Gastroesophageal sphincter (tissue), 4 donors: ENCODE data around the gene PPP4R4. TPM values are rescaled to one million over a fixed set of nuclear protein-coding genes. Genes with fewer than 3 reads are reported as not detected.

Source experiments
- ATAC-seq: fragments of 150-250 bp; one replicate; pipeline ENCODE4 v1.9.1; 2016; ENCODE audit warnings: mild to moderate bottlenecking, moderate library complexity
- H3K27ac ChIP-seq, 4 donors: fragments of 200-600 bp; sonication (generic) in 3 of 4; 1 replicate in 3 of 4; 2 replicates in 1 of 4; pipeline ENCODE4 v1.5.1; 2016 to 2019
- H3K27me3 ChIP-seq: fragments of 200-600 bp; sonication (generic); one replicate; pipeline ENCODE4 v1.5.1; 2019
- H3K36me3 ChIP-seq, 2 donors: fragments of 200-600 bp; sonication (generic); one replicate each; pipeline ENCODE4 v1.5.1; 2019; ENCODE audit warnings: control low read depth in 1 of 2
- H3K4me1 ChIP-seq, 3 donors: fragments of 200-600 bp; sonication (generic); 1 replicate in 2 of 3; 2 replicates in 1 of 3; pipeline ENCODE4 v1.5.1; 2016 to 2019; ENCODE audit warnings: control low read depth in 2 of 3
- H3K4me3 ChIP-seq, 2 donors: fragments of 200-600 bp; sonication (generic); one replicate each; pipeline ENCODE4 v1.5.1; 2019; ENCODE audit warnings: mild to moderate bottlenecking in 1 of 2, moderate library complexity in 1 of 2
- H3K9me3 ChIP-seq, 3 donors: fragments of 200-600 bp; sonication (generic); one replicate each; pipeline ENCODE4 v1.5.1; 2017 to 2019; ENCODE audit warnings: control low read depth in 2 of 3
- CTCF ChIP-seq, 4 experiments: fragments of 200-600 bp in 2 of 4; fragments of 450-650 bp in 2 of 4; sonication (generic) in 1 of 4; IDR thresholded peaks; one replicate each; pipeline ENCODE4 v1.5.1; 2017 to 2019; ENCODE audit warnings: antibody characterized with exemption in 4 of 4, mild to moderate bottlenecking in 2 of 4, moderate library complexity in 2 of 4
- EP300 ChIP-seq: sonication (generic); formaldehyde crosslinking; IDR thresholded peaks from one replicate; pipeline ENCODE4 v1.6.1; 2017; ENCODE audit warnings: antibody characterized with exemption, mild to moderate bottlenecking
- POLR2A ChIP-seq, 2 donors: fragments of 450-650 bp; IDR thresholded peaks; one replicate each; pipeline ENCODE4 v1.6.1; 2017; ENCODE audit warnings: antibody characterized with exemption in 2 of 2, mild to moderate bottlenecking in 2 of 2, moderate library complexity in 1 of 2
- POLR2AphosphoS5 ChIP-seq: sonication (generic); formaldehyde crosslinking; IDR thresholded peaks from one replicate; pipeline ENCODE4 v1.6.1; 2017; ENCODE audit warnings: antibody characterized with exemption
- WGBS, 2 donors: methylation state at CpG; one replicate each; pipeline ENCODE4 v1.1.5; 2018; ENCODE audit warnings: low coverage in 1 of 2; 5-methylcytosine and 5-hydroxymethylcytosine counted together
- total RNA-seq, 4 donors: library from RNA; depleted of rRNA; stranded (reverse); fragments of >200 nt; gene quantifications; one replicate each; pipeline ENCODE4 v1.1.0, GENCODE V29; 2016

The PPP4R4 gene
- total RNA-seq, 4 donors from 2014 or later = 0.12 to 6.5 (median 1.4) TPM

- 46 to 60% methylated on average over 2 of the region's 2 CpGs for WGBS, 2 donors
Measured at GRCh38 chr14:94278731-94279130, 104.6 kb downstream of the PPP4R4 start.

GRCh38 chr14:94282991-94283723 is 109.0 kb downstream of the PPP4R4 start:
- no peak for TF ChIP-seq POLR2A (IDR thresholded peaks at IDR 0.05)
- no peak for TF ChIP-seq CTCF (IDR thresholded peaks at IDR 0.05)
- TF ChIP-seq EP300 = no peak
- no peak for TF ChIP-seq POLR2AphosphoS5
- Histone ChIP-seq H3K4me1 (no peaks in the 10 kb centered on the region), H3K27me3 (no peaks in the 10 kb centered on the region), H3K4me3 (no peak overlapping the region), H3K27ac (no peak overlapping the region), H3K36me3 (no peaks in the 10 kb centered on the region), H3K9me3 (no peaks in the 10 kb centered on the region)
- peak; percentile 83 for ATAC-seq
- 73 to 81% methylated on average over 2 of the region's 2 CpGs for WGBS, 2 donors

More at GRCh38 chr14:94278731-94279130, 104.6 kb downstream of the PPP4R4 start:
- Histone ChIP-seq H3K4me3 (no peak overlapping the region), H3K9me3 (no peaks in the 10 kb centered on the region), H3K27me3 (no peaks in the 10 kb centered on the region), H3K27ac (no peak overlapping the region), H3K36me3 (no peaks in the 10 kb centered on the region), H3K4me1 (no peaks in the 10 kb centered on the region)
- TF ChIP-seq POLR2AphosphoS5 = no peak
- TF ChIP-seq CTCF (IDR thresholded peaks at IDR 0.05) = no peak
- no peak for TF ChIP-seq POLR2A (IDR thresholded peaks at IDR 0.05)
- no peak for TF ChIP-seq EP300
- ATAC-seq = no peak

GRCh38 chr14:94284221-94284620 is 110.1 kb downstream of the PPP4R4 start:
- ATAC-seq = no peak
- no peaks in the 10 kb centered on the region for H3K27me3 ChIP-seq
- no peaks in the 10 kb centered on the region for H3K36me3 ChIP-seq
- no peak for TF ChIP-seq POLR2AphosphoS5
- no peak for TF ChIP-seq CTCF (IDR thresholded peaks at IDR 0.05)
- no peak for TF ChIP-seq POLR2A (IDR thresholded peaks at IDR 0.05)
- no peak for TF ChIP-seq EP300
- 86 to 94% methylated on average over 2 of the region's 2 CpGs for WGBS, 2 donors
- no peaks in the 10 kb centered on the region for H3K9me3 ChIP-seq
- no peak overlapping the region for H3K27ac ChIP-seq
- H3K4me3 ChIP-seq = no peak overlapping the region
- no peaks in the 10 kb centered on the region for H3K4me1 ChIP-seq

GRCh38 chr14:94285158-94285557 is 111.0 kb downstream of the PPP4R4 start:
- no peaks in the 10 kb centered on the region for H3K27me3 ChIP-seq
- no peak for TF ChIP-seq POLR2A (IDR thresholded peaks at IDR 0.05)
- no peak for TF ChIP-seq POLR2AphosphoS5
- no peak for TF ChIP-seq CTCF (IDR thresholded peaks at IDR 0.05)
- TF ChIP-seq EP300 = no peak
- no peak overlapping the region for H3K27ac ChIP-seq
- no peaks in the 10 kb centered on the region for H3K36me3 ChIP-seq
- no peak overlapping the region for H3K4me3 ChIP-seq
- no peak for ATAC-seq
- no peaks in the 10 kb centered on the region for H3K4me1 ChIP-seq
- H3K9me3 ChIP-seq = no peaks in the 10 kb centered on the region
